ENCODE results near the gene CLEC11A.
A peak's percentile ranks its signal among the peaks of the same experiment; 100 is the strongest.

CLEC11A gene

GRCh38 chr19:50711196-50711595, 12.0 kb upstream of the CLEC11A start:
- peaks cover 17% of the 10 kb centered on the region for H3K4me1 ChIP-seq (ENCODE audit: insufficient read depth, low read length, poor library complexity, severe bottlenecking)
- no peaks in the 10 kb centered on the region for H3K9me3 ChIP-seq (ENCODE audit: insufficient read depth, low read depth, low read length)
- H3K36me3 ChIP-seq (ENCODE audit: insufficient read depth, low read length), result no peaks in the 10 kb centered on the region
- H2AFZ ChIP-seq (ENCODE audit: low read length), result no peak overlapping the region
- H3F3A ChIP-seq (ENCODE audit: low read depth), result no peaks in the 10 kb centered on the region
- no peak for TF ChIP-seq EZH2phosphoT487 (IDR thresholded peaks at IDR 0.05; ENCODE audit: borderline replicate concordance)
- TF ChIP-seq, protein P1, sequence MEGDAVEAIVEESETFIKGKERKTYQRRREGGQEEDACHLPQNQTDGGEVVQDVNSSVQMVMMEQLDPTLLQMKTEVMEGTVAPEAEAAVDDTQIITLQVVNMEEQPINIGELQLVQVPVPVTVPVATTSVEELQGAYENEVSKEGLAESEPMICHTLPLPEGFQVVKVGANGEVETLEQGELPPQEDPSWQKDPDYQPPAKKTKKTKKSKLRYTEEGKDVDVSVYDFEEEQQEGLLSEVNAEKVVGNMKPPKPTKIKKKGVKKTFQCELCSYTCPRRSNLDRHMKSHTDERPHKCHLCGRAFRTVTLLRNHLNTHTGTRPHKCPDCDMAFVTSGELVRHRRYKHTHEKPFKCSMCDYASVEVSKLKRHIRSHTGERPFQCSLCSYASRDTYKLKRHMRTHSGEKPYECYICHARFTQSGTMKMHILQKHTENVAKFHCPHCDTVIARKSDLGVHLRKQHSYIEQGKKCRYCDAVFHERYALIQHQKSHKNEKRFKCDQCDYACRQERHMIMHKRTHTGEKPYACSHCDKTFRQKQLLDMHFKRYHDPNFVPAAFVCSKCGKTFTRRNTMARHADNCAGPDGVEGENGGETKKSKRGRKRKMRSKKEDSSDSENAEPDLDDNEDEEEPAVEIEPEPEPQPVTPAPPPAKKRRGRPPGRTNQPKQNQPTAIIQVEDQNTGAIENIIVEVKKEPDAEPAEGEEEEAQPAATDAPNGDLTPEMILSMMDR (conservative IDR thresholded peaks at IDR 0.05; ENCODE audit: low read length), result no peak
- no peaks in the 10 kb centered on the region for H3K27me3 ChIP-seq (ENCODE audit: insufficient read depth, low read length, poor library complexity, severe bottlenecking)
- no peak overlapping the region for H3K4me3 ChIP-seq (ENCODE audit: low read length, poor library complexity, severe bottlenecking)
- no peak overlapping the region for H3K4me2 ChIP-seq (ENCODE audit: low read depth, low read length, poor library complexity, severe bottlenecking)
- no peak overlapping the region for H3K9ac ChIP-seq (ENCODE audit: low read depth, low read length, poor library complexity, severe bottlenecking)
- H4K20me1 ChIP-seq (ENCODE audit: insufficient read depth, low read length, poor library complexity, severe bottlenecking), result no peaks in the 10 kb centered on the region
- no peaks in the 10 kb centered on the region for H3K79me2 ChIP-seq (ENCODE audit: insufficient read depth, low read length)
- H3K9me2 ChIP-seq (replicated peaks; ENCODE audit: low read depth, low read length), result no peaks in the 10 kb centered on the region

- no peak overlapping the region for H3K4me2 ChIP-seq (ENCODE audit: low read depth, low read length, poor library complexity, severe bottlenecking)
- H4K20me1 ChIP-seq (ENCODE audit: insufficient read depth, low read length, poor library complexity, severe bottlenecking), result no peaks in the 10 kb centered on the region
- no peaks in the 10 kb centered on the region for H3K36me3 ChIP-seq (ENCODE audit: insufficient read depth, low read length)
- no peak overlapping the region for H2AFZ ChIP-seq (ENCODE audit: low read length)
- H3K9me3 ChIP-seq (ENCODE audit: insufficient read depth, low read depth, low read length), result no peaks in the 10 kb centered on the region
- H3K9me2 ChIP-seq (replicated peaks; ENCODE audit: low read depth, low read length), result no peaks in the 10 kb centered on the region
- H3K4me1 ChIP-seq (ENCODE audit: insufficient read depth, low read length, poor library complexity, severe bottlenecking), result peaks cover 17% of the 10 kb centered on the region
- TF ChIP-seq, protein P1 (conservative IDR thresholded peaks at IDR 0.05; ENCODE audit: low read length), result no peak
- TF ChIP-seq EZH2phosphoT487 (IDR thresholded peaks at IDR 0.05; ENCODE audit: borderline replicate concordance), result no peak
- H3K9ac ChIP-seq (ENCODE audit: low read depth, low read length, poor library complexity, severe bottlenecking), result no peak overlapping the region
- no peak overlapping the region for H3K4me3 ChIP-seq (ENCODE audit: low read length, poor library complexity, severe bottlenecking)
- H3K27me3 ChIP-seq (ENCODE audit: insufficient read depth, low read length, poor library complexity, severe bottlenecking), result no peaks in the 10 kb centered on the region
- no peaks in the 10 kb centered on the region for H3K79me2 ChIP-seq (ENCODE audit: insufficient read depth, low read length)
- no peaks in the 10 kb centered on the region for H3F3A ChIP-seq (ENCODE audit: low read depth)
These were observed 11.4 kb upstream of the CLEC11A start for GRCh38 chr19:50711805-50712204.

GRCh38 chr19:50712833-50713232, 10.3 kb upstream of the CLEC11A start:
- H3K4me2 ChIP-seq (ENCODE audit: low read depth, low read length, poor library complexity, severe bottlenecking), result peak overlapping the region; percentile 78
- H3K36me3 ChIP-seq (ENCODE audit: insufficient read depth, low read length), result no peaks in the 10 kb centered on the region
- H3K79me2 ChIP-seq (ENCODE audit: insufficient read depth, low read length), result no peaks in the 10 kb centered on the region
- H2AFZ ChIP-seq (ENCODE audit: low read length), result peak overlapping the region; percentile 56; the same call in 1 of the 2 replicates
- peak overlapping the region; percentile 53 for H3K4me3 ChIP-seq (ENCODE audit: low read length, poor library complexity, severe bottlenecking)
- H3K9me3 ChIP-seq (ENCODE audit: insufficient read depth, low read depth, low read length), result no peaks in the 10 kb centered on the region
- no peaks in the 10 kb centered on the region for H4K20me1 ChIP-seq (ENCODE audit: insufficient read depth, low read length, poor library complexity, severe bottlenecking)
- no peaks in the 10 kb centered on the region for H3F3A ChIP-seq (ENCODE audit: low read depth)
- H3K9me2 ChIP-seq (replicated peaks; ENCODE audit: low read depth, low read length), result no peaks in the 10 kb centered on the region
- no peaks in the 10 kb centered on the region for H3K27me3 ChIP-seq (ENCODE audit: insufficient read depth, low read length, poor library complexity, severe bottlenecking)
- peak overlapping the region; percentile 65 for H3K9ac ChIP-seq (ENCODE audit: low read depth, low read length, poor library complexity, severe bottlenecking)
- H3K4me1 ChIP-seq (ENCODE audit: insufficient read depth, low read length, poor library complexity, severe bottlenecking), result peaks cover 17% of the 10 kb centered on the region
- no peak for TF ChIP-seq EZH2phosphoT487 (IDR thresholded peaks at IDR 0.05; ENCODE audit: borderline replicate concordance)
- TF ChIP-seq, protein P1 (conservative IDR thresholded peaks at IDR 0.05; ENCODE audit: low read length), result no peak
